HepG2 (cell line): ENCODE data around the gene C1orf159. TPM values are rescaled to one million over a fixed set of nuclear protein-coding genes. Genes with fewer than 3 reads are reported as not detected.

ENCODE experiments used
- BCLAF1 ChIP-seq: fragments of 450-650 bp; IDR thresholded peaks from 2 replicates; pipeline ENCODE4 v1.6.1; 2017; ENCODE audit warnings: mild to moderate bottlenecking
- CENPT ChIP-seq: sonication (generic); formaldehyde crosslinking; IDR thresholded peaks from 2 replicates; pipeline ENCODE4 v1.8.0; 2022; ENCODE audit warnings: low read depth, mild to moderate bottlenecking, moderate library complexity, missing genetic modification reagents
- ELF4 ChIP-seq: sonication (generic); formaldehyde crosslinking; IDR thresholded peaks from 2 replicates; pipeline ENCODE4 v1.5.0; 2020; ENCODE audit warnings: missing genetic modification reagents, mild to moderate bottlenecking, moderate library complexity, borderline replicate concordance
- NR2C2 ChIP-seq: sonication (generic); formaldehyde crosslinking; IDR thresholded peaks from 2 replicates; pipeline ENCODE4 v1.4.0; 2020; ENCODE audit warnings: missing genetic modification reagents, mild to moderate bottlenecking, moderate library complexity, borderline replicate concordance
- PATZ1 ChIP-seq: sonication (generic); formaldehyde crosslinking; IDR thresholded peaks from 2 replicates; pipeline ENCODE4 v1.4.0; 2020; ENCODE audit warnings: missing genetic modification reagents
- RNF2 ChIP-seq: fragments of 450-650 bp; conservative IDR thresholded peaks from 2 replicates; pipeline ENCODE4 v1.6.1; 2016; ENCODE audit warnings: low read depth
- ZMYM2 ChIP-seq: sonication (generic); formaldehyde crosslinking; IDR thresholded peaks from 2 replicates; pipeline ENCODE4 v1.8.0; 2022; ENCODE audit warnings: mild to moderate bottlenecking, missing genetic modification reagents
- ZNF30 ChIP-seq: sonication (generic); formaldehyde crosslinking; IDR thresholded peaks from 2 replicates; pipeline ENCODE4 v1.5.0; 2020; ENCODE audit warnings: mild to moderate bottlenecking, missing genetic modification reagents
- ZNF367 ChIP-seq: sonication (generic); formaldehyde crosslinking; IDR thresholded peaks from 2 replicates; pipeline ENCODE4 v1.4.0; 2020; ENCODE audit warnings: missing genetic modification reagents, borderline replicate concordance
- ZNF513 ChIP-seq: sonication (generic); formaldehyde crosslinking; conservative IDR thresholded peaks from 2 replicates; pipeline ENCODE4 v1.5.0; 2020; ENCODE audit warnings: missing genetic modification reagents
- ZNF720 ChIP-seq: sonication (generic); formaldehyde crosslinking; IDR thresholded peaks from 2 replicates; pipeline ENCODE4 v1.4.0; 2020; ENCODE audit warnings: missing genetic modification reagents
- polyA plus RNA-seq, 8 experiments: library from polyadenylated mRNA; depleted of rRNA in 3 of 8; stranded (reverse) in 7 of 8; unstranded in 1 of 8; fragments of >200 nt; fragmentation: Illumina TruSeq in 4 of 8; extraction: Trizol in 4 of 8; gene quantifications; 2 replicates each; pipeline versions ENCODE4 v1.2.1 to v1.2.3, GENCODE V29; 2011 to 2016; ENCODE audit warnings: low read depth in 4 of 8, missing spikeins in 1 of 8, mixed read lengths in 1 of 8; ENCODE audit not compliant: insufficient read depth in 1 of 8
- total RNA-seq, 5 experiments: library from RNA; depleted of rRNA; stranded (reverse); fragments of >200 nt; fragmentation: Illumina TruSeq; extraction: Trizol; gene quantifications; 2 replicates each; pipeline ENCODE4 v1.2.3, GENCODE V29; 2016; ENCODE audit warnings: low read depth in 1 of 5
- TF ChIP-seq, protein P1 (sequence below): sonication (generic); formaldehyde crosslinking; IDR thresholded peaks from 2 replicates; pipeline ENCODE4 v1.9.0; 2021; ENCODE audit warnings: missing genetic modification reagents, borderline replicate concordance
- TF ChIP-seq, protein P2 (sequence below): sonication (generic); formaldehyde crosslinking; IDR thresholded peaks from 2 replicates; pipeline ENCODE4 v1.5.0; 2020; ENCODE audit warnings: mild to moderate bottlenecking, missing genetic modification reagents
- TF ChIP-seq, protein P3 (sequence below): sonication (generic); formaldehyde crosslinking; IDR thresholded peaks from 2 replicates; pipeline ENCODE4 v1.5.1; 2020; ENCODE audit warnings: mild to moderate bottlenecking, moderate library complexity, missing genetic modification reagents

C1orf159 gene
- total and polyA plus RNA-seq, 2 of the 13 experiments (the other 11 are each of a cell fraction or from before 2014, with no cell fraction given), result 3.8 to 6.7 TPM

GRCh38 chr1:1122078-1122811 is 6.4 kb upstream of the C1orf159 start (continued):
- TF ChIP-seq, protein P1, sequence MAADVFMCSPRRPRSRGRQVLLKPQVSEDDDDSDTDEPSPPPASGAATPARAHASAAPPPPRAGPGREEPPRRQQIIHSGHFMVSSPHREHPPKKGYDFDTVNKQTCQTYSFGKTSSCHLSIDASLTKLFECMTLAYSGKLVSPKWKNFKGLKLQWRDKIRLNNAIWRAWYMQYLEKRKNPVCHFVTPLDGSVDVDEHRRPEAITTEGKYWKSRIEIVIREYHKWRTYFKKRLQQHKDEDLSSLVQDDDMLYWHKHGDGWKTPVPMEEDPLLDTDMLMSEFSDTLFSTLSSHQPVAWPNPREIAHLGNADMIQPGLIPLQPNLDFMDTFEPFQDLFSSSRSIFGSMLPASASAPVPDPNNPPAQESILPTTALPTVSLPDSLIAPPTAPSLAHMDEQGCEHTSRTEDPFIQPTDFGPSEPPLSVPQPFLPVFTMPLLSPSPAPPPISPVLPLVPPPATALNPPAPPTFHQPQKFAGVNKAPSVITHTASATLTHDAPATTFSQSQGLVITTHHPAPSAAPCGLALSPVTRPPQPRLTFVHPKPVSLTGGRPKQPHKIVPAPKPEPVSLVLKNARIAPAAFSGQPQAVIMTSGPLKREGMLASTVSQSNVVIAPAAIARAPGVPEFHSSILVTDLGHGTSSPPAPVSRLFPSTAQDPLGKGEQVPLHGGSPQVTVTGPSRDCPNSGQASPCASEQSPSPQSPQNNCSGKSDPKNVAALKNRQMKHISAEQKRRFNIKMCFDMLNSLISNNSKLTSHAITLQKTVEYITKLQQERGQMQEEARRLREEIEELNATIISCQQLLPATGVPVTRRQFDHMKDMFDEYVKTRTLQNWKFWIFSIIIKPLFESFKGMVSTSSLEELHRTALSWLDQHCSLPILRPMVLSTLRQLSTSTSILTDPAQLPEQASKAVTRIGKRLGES (CRISPR knock-in tag), result no peak
- TF ChIP-seq ZMYM2 (CRISPR knock-in tag) (no peak), ZNF30 (CRISPR knock-in tag) (no peak), NR2C2 (CRISPR knock-in tag) (0 out of 2 replicates have a peak, but pooled peaks have one; percentile 16), ZNF367 (CRISPR knock-in tag) (no peak), ELF4 (CRISPR knock-in tag) (no peak), BCLAF1 (no peak), CENPT (no peak), ZNF720 (CRISPR knock-in tag) (no peak), ZNF513 (CRISPR knock-in tag) (0 out of 2 replicates have a peak, but pooled peaks have one; percentile 41), PATZ1 (peak; percentile 43; the same call in 1 of the 2 replicates), RNF2 (no peak)
- TF ChIP-seq, protein P2, sequence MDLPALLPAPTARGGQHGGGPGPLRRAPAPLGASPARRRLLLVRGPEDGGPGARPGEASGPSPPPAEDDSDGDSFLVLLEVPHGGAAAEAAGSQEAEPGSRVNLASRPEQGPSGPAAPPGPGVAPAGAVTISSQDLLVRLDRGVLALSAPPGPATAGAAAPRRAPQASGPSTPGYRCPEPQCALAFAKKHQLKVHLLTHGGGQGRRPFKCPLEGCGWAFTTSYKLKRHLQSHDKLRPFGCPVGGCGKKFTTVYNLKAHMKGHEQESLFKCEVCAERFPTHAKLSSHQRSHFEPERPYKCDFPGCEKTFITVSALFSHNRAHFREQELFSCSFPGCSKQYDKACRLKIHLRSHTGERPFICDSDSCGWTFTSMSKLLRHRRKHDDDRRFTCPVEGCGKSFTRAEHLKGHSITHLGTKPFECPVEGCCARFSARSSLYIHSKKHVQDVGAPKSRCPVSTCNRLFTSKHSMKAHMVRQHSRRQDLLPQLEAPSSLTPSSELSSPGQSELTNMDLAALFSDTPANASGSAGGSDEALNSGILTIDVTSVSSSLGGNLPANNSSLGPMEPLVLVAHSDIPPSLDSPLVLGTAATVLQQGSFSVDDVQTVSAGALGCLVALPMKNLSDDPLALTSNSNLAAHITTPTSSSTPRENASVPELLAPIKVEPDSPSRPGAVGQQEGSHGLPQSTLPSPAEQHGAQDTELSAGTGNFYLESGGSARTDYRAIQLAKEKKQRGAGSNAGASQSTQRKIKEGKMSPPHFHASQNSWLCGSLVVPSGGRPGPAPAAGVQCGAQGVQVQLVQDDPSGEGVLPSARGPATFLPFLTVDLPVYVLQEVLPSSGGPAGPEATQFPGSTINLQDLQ (CRISPR knock-in tag), result no peak
- TF ChIP-seq, protein P3, sequence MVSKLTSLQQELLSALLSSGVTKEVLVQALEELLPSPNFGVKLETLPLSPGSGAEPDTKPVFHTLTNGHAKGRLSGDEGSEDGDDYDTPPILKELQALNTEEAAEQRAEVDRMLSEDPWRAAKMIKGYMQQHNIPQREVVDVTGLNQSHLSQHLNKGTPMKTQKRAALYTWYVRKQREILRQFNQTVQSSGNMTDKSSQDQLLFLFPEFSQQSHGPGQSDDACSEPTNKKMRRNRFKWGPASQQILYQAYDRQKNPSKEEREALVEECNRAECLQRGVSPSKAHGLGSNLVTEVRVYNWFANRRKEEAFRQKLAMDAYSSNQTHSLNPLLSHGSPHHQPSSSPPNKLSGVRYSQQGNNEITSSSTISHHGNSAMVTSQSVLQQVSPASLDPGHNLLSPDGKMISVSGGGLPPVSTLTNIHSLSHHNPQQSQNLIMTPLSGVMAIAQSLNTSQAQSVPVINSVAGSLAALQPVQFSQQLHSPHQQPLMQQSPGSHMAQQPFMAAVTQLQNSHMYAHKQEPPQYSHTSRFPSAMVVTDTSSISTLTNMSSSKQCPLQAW (CRISPR knock-in tag), result no peak; the same call in 1 of the 2 replicates
